ENCODE measurements around the gene LENG1. TPM values are rescaled to one million over a fixed set of nuclear protein-coding genes. Genes with fewer than 3 reads are reported as not detected.

Gene LENG1
- total and polyA plus RNA-seq, 2 experiments from 2014 or later: 4.7 to 17.2 TPM

- TF ChIP-seq ZNF462 (CRISPR knock-in tag; IDR thresholded peaks at IDR 0.05) (no peak), ETS1 (IDR thresholded peaks at IDR 0.05) (no peak)
Observed at GRCh38 chr19:54138489-54139256, 20.8 kb downstream of the LENG1 start (continued).

- Histone ChIP-seq H3K4me3 (peak within 1 kb of the TSS; percentile 87), H4K20me1 (replicated peaks; ENCODE audit: insufficient read depth) (peaks cover 43% of the 10 kb centered on the region), H3K4me1 (ENCODE audit: insufficient read depth) (peaks cover 7% of the 10 kb centered on the region), H3F3A (replicated peaks; ENCODE audit: low read depth) (peaks cover 16% of the 10 kb centered on the region), H3K9me2 (ENCODE audit: insufficient read depth) (no peaks in the 10 kb centered on the region), H3K4me2 (peak within 1 kb of the TSS; percentile 93), H3K36me3 (ENCODE audit: insufficient read depth) (peaks cover 5% of the 10 kb centered on the region), H3K27ac (ENCODE audit: low read depth) (peak within 1 kb of the TSS; percentile 60), H3K79me2 (replicated peaks; ENCODE audit: insufficient read depth) (peaks cover 48% of the 10 kb centered on the region), H3K27me3 (ENCODE audit: insufficient read depth) (no peaks in the 10 kb centered on the region), H2AFZ (0 out of 2 replicates have a peak within 1 kb of the TSS, but pooled peaks have one; percentile 0)
- ATAC-seq (peak; percentile 2; the same call in 2 of the 3 replicates), DNase-seq (ENCODE audit: low spot score) (peak; percentile 47)
- peak within 1 kb of the TSS; percentile 93 for H3K27ac Mint-ChIP-seq
- peaks cover 33% of the 10 kb centered on the region for H3K4me1 Mint-ChIP-seq
- peaks cover 7% of the 10 kb centered on the region for H3K9me3 Mint-ChIP-seq
- H3K4me3 Mint-ChIP-seq: peak within 1 kb of the TSS; percentile 86
- H3K36me3 Mint-ChIP-seq (ENCODE audit: low read depth): peaks cover 36% of the 10 kb centered on the region
- TF ChIP-seq, protein P1, sequence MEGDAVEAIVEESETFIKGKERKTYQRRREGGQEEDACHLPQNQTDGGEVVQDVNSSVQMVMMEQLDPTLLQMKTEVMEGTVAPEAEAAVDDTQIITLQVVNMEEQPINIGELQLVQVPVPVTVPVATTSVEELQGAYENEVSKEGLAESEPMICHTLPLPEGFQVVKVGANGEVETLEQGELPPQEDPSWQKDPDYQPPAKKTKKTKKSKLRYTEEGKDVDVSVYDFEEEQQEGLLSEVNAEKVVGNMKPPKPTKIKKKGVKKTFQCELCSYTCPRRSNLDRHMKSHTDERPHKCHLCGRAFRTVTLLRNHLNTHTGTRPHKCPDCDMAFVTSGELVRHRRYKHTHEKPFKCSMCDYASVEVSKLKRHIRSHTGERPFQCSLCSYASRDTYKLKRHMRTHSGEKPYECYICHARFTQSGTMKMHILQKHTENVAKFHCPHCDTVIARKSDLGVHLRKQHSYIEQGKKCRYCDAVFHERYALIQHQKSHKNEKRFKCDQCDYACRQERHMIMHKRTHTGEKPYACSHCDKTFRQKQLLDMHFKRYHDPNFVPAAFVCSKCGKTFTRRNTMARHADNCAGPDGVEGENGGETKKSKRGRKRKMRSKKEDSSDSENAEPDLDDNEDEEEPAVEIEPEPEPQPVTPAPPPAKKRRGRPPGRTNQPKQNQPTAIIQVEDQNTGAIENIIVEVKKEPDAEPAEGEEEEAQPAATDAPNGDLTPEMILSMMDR (conservative IDR thresholded peaks at IDR 0.05; ENCODE audit: low read depth in 2 of 2): peak; percentile 16 to 17; a peak in 1 of 4 replicates
- no peak for TF ChIP-seq ETS1 (IDR thresholded peaks at IDR 0.05)
- peak; percentile 78 for TF ChIP-seq POLR2AphosphoS5 (IDR thresholded peaks at IDR 0.05; ENCODE audit: low read depth)
- H3K27me3 Mint-ChIP-seq (ENCODE audit: insufficient read depth, low read depth, poor library complexity): peaks cover 24% of the 10 kb centered on the region
Observed at GRCh38 chr19:54137699-54138488, 21.6 kb downstream of the LENG1 start, which contains the start of gene CNOT3. TSS of gene CNOT3 (plus strand) at chr19:54137762. CDS start at chr19:54142979, 5,217 bp downstream.

Measured in GM23338 (cell line).